IMR-90 (cell line): ENCODE data around the gene RRP36. TPM values are rescaled to one million over a fixed set of nuclear protein-coding genes. Genes with fewer than 3 reads are reported as not detected.

Experiments used
- ATAC-seq: fragments of 200-7000 bp; cut with Tn5 transposase; 2 replicates; pipeline ENCODE4 v1.9.1; 2020; ENCODE audit warnings: low read depth, mild to moderate bottlenecking, moderate library complexity
- BruUV-seq: library from RNA; stranded (reverse); fragments of 400-500 nt; replicated peaks from 2 replicates; lab custom pipeline; 2021; lab: Mats Ljungman, UMichigan
- CTCF ChIA-PET: fragments of 300-600 bp; formaldehyde crosslinking; extraction: SDS; loops from one replicate; lab custom pipeline; 2021; ENCODE audit warnings: antibody characterized with exemption; lab: Yijun Ruan, JAX
- POLR2A ChIA-PET: fragments of 300-600 bp; sonication (Branson Sonifier 250); formaldehyde crosslinking; loops from one replicate; lab custom pipeline; 2022; ENCODE audit warnings: antibody characterized with exemption; ENCODE audit not compliant: unreplicated experiment; lab: Charles Lee
- DNase-seq: peaks from one replicate; pipeline ENCODE4 v3.0.0; 2013
- H2AFZ ChIP-seq: replicated peaks from 2 replicates; pipeline ENCODE3; 2013; ENCODE audit warnings: low read length, mild to moderate bottlenecking; ENCODE audit not compliant: poor library complexity
- H2AK5ac ChIP-seq: 2 replicates; pipeline ENCODE4 v1.6.1; 2013; ENCODE audit warnings: low read depth, low read length, inconsistent platforms
- H2AK9ac ChIP-seq: replicated peaks from 2 replicates; pipeline ENCODE3; 2013; ENCODE audit warnings: mild to moderate bottlenecking, low read depth, low read length, moderate library complexity; ENCODE audit not compliant: poor library complexity
- H2BK120ac ChIP-seq: 2 replicates; pipeline ENCODE4 v1.6.1; 2013; ENCODE audit warnings: low read depth, low read length, inconsistent platforms
- H2BK15ac ChIP-seq: 3 replicates; pipeline ENCODE4 v1.6.1; 2013; ENCODE audit warnings: low read depth, low read length, inconsistent platforms
- H2BK20ac ChIP-seq: 2 replicates; pipeline ENCODE4 v1.6.1; 2013; ENCODE audit warnings: low read depth, mild to moderate bottlenecking, inconsistent platforms, low read length, moderate library complexity
- H2BK5ac ChIP-seq: 2 replicates; pipeline ENCODE4 v1.6.1; 2013; ENCODE audit warnings: mild to moderate bottlenecking, low read depth, low read length, inconsistent platforms; ENCODE audit not compliant: poor library complexity, severe bottlenecking
- H3K14ac ChIP-seq: replicated peaks from 2 replicates; pipeline ENCODE4 v1.6.1; 2013; ENCODE audit warnings: low read depth, low read length, inconsistent platforms
- H3K18ac ChIP-seq: 2 replicates; pipeline ENCODE4 v1.6.1; 2013; ENCODE audit warnings: low read depth, low read length, control low read depth
- H3K23ac ChIP-seq: 2 replicates; pipeline ENCODE4 v1.6.1; 2013; ENCODE audit warnings: low read depth, low read length, inconsistent platforms
- H3K27ac ChIP-seq: 2 replicates; pipeline ENCODE4 v1.5.1; 2013; ENCODE audit warnings: mild to moderate bottlenecking, control low read depth, low read length; ENCODE audit not compliant: insufficient read depth
- H3K27me3 ChIP-seq: 2 replicates; pipeline ENCODE4 v1.6.1; 2013; ENCODE audit warnings: low read length; ENCODE audit not compliant: control insufficient read depth, insufficient read depth
- H3K36me3 ChIP-seq: 2 replicates; pipeline ENCODE4 v1.6.1; 2013; ENCODE audit warnings: low read length, mixed read lengths; ENCODE audit not compliant: control insufficient read depth, insufficient read depth
- H3K4ac ChIP-seq: 2 replicates; pipeline ENCODE4 v1.6.1; 2013; ENCODE audit warnings: low read depth, low read length, inconsistent platforms
- H3K4me1 ChIP-seq: 2 replicates; pipeline ENCODE4 v1.6.1; 2013; ENCODE audit warnings: low read length, mixed read lengths; ENCODE audit not compliant: control insufficient read depth, insufficient read depth
- H3K4me2 ChIP-seq: 2 replicates; pipeline ENCODE4 v1.6.1; 2013; ENCODE audit warnings: low read depth, mild to moderate bottlenecking, control low read depth, low read length, moderate library complexity
- H3K4me3 ChIP-seq: 2 replicates; pipeline ENCODE4 v1.5.1; 2013; ENCODE audit warnings: low read depth, mild to moderate bottlenecking, control low read depth, low read length, moderate library complexity; ENCODE audit not compliant: insufficient read depth
- H3K56ac ChIP-seq: 2 replicates; pipeline ENCODE4 v1.6.1; 2013; ENCODE audit warnings: low read length, inconsistent platforms; ENCODE audit not compliant: insufficient read depth; ENCODE audit errors: extremely low read depth
- H3K79me1 ChIP-seq, 2 experiments: 2 replicates each; pipeline ENCODE4 v1.6.1; 2013; ENCODE audit warnings: low read length in 2 of 2, inconsistent platforms in 1 of 2, low read depth in 1 of 2
- H3K9ac ChIP-seq: 2 replicates; pipeline ENCODE4 v1.6.1; 2013; ENCODE audit warnings: low read depth, low read length, control low read depth
- H3K9me1 ChIP-seq: 2 replicates; pipeline ENCODE4 v1.6.1; 2013; ENCODE audit warnings: low read length, inconsistent platforms; ENCODE audit not compliant: insufficient read depth
- H3K9me3 ChIP-seq: 2 replicates; pipeline ENCODE4 v1.6.1; 2013; ENCODE audit warnings: low read length; ENCODE audit not compliant: control insufficient read depth, insufficient read depth
- H4K20me1 ChIP-seq: 2 replicates; pipeline ENCODE4 v1.6.1; 2013; ENCODE audit warnings: low read length, inconsistent platforms; ENCODE audit not compliant: insufficient read depth
- H4K5ac ChIP-seq: 2 replicates; pipeline ENCODE4 v1.6.1; 2013; ENCODE audit warnings: mild to moderate bottlenecking, low read depth, low read length, control low read depth
- H4K8ac ChIP-seq, 2 experiments: 2 replicates each; pipeline ENCODE4 v1.6.1; 2013; ENCODE audit warnings: low read depth in 2 of 2, low read length in 2 of 2, control low read depth in 1 of 2, inconsistent platforms in 1 of 2
- H4K91ac ChIP-seq: 2 replicates; pipeline ENCODE4 v1.6.1; 2013; ENCODE audit warnings: low read depth, low read length, inconsistent platforms; ENCODE audit not compliant: insufficient read depth
- BHLHE40 ChIP-seq: fragments of 150-350 bp; IDR thresholded peaks from 2 replicates; pipeline ENCODE4 v1.6.1; 2016; ENCODE audit warnings: mild to moderate bottlenecking, low read depth, low read length
- CEBPB ChIP-seq: IDR thresholded peaks from 2 replicates; pipeline ENCODE4 v1.6.1; 2012; ENCODE audit warnings: low read depth, low read length, improper control_type of control experiment
- MAZ ChIP-seq: IDR thresholded peaks from 2 replicates; pipeline ENCODE4 v1.6.1; 2012; ENCODE audit warnings: low read depth, mild to moderate bottlenecking, low read length, improper control_type of control experiment, moderate library complexity, borderline replicate concordance
- RAD21 ChIP-seq: IDR thresholded peaks from 2 replicates; pipeline ENCODE4 v1.6.1; 2012; ENCODE audit warnings: low read length, improper control_type of control experiment
- RCOR1 ChIP-seq: IDR thresholded peaks from 2 replicates; pipeline ENCODE4 v1.6.1; 2012; ENCODE audit warnings: mild to moderate bottlenecking, low read length, improper control_type of control experiment; ENCODE audit not compliant: insufficient replicate concordance
- SMC3 ChIP-seq: fragments of 150-350 bp; IDR thresholded peaks from 2 replicates; pipeline ENCODE4 v1.6.1; 2016; ENCODE audit warnings: low read depth, mild to moderate bottlenecking, antibody characterized with exemption, low read length, moderate library complexity
- WGBS, 2 experiments: methylation state at CpG; one replicate each; pipeline versions ENCODE4 v1.1.5 to v1.1.7; 2013; ENCODE audit warnings: missing lambda C conversion rate in 2 of 2; ENCODE audit not compliant: insufficient read length in 1 of 2; ENCODE audit errors: extremely low coverage in 2 of 2; 5-methylcytosine and 5-hydroxymethylcytosine counted together
- dilution Hi-C: fragments of 300-500 bp; cut with HindIII; formaldehyde crosslinking; loops from one replicate; pipeline ENCODE4 v1.14.3; 2018; ENCODE audit warnings: low sequenced_read_pairs; ENCODE audit not compliant: unreplicated experiment
- in situ Hi-C: fragments of 300-500 bp; cut with MboI; formaldehyde crosslinking; loops from 3 replicates; pipeline ENCODE4 v1.14.3; 2019; ENCODE audit warnings: low sequenced_read_pairs, inconsistent platforms, mixed read lengths
- intact Hi-C: fragments of 100-400 bp; cut with micrococcal nuclease; formaldehyde crosslinking; loops from 2 replicates; pipeline ENCODE4 v1.10.0; 2022
- polyA plus RNA-seq, 3 experiments: library from polyadenylated mRNA; depleted of rRNA; stranded (reverse); fragments of >200 nt; gene quantifications; 2 replicates each; pipeline ENCODE4 v1.2.3, GENCODE V29; 2012; ENCODE audit warnings: low replicate concordance in 1 of 3
- total RNA-seq: library from RNA; depleted of rRNA; stranded (reverse); fragments of >200 nt; gene quantifications from 2 replicates; pipeline ENCODE4 v1.2.3, GENCODE V29; 2012

The RRP36 gene
- total and polyA plus RNA-seq, 2 of the 4 experiments (the other 2 are of a cell fraction): 54.3 to 106 TPM

DNA sequence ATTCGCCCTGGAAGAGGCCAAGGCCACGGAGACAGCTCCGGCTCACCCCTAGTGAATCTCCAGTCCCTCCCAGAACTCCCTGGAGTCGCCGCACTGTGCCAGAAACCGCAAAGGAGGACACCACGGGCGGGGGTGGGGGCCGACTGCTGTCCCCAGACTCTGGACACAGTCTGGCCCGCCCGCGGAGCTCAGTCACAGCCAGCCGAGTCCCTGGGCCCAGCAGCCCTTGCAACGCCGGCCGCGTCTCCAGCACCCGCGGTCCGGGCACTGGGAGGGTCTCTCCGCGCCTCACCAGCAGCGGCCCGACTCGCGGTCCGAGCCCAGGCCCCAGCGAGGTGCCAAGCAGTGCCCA lies 43.0 kb upstream of the RRP36 start:
- peaks cover 9% of the 10 kb centered on the region for H3K36me3 ChIP-seq
- dilution Hi-C loops: no loop called here
- no peaks in the 10 kb centered on the region for H3K27me3 ChIP-seq
- no peak overlapping the region for H4K5ac ChIP-seq
- H3K14ac ChIP-seq: peak overlapping the region; percentile 94; the same call in 1 of the 2 replicates
- no peak for TF ChIP-seq SMC3
- no peak for TF ChIP-seq RCOR1
- TF ChIP-seq CEBPB: no peak
- no peak for TF ChIP-seq BHLHE40
- TF ChIP-seq RAD21: no peak
- TF ChIP-seq MAZ: no peak
- H3K9ac ChIP-seq: peak overlapping the region; percentile 95
- peaks cover 5% of the 10 kb centered on the region for H3K4me1 ChIP-seq
- BruUV-seq: no TSS peak
- H2BK120ac ChIP-seq: no peak overlapping the region
- peak overlapping the region; percentile 75 for H2AK5ac ChIP-seq
- intact Hi-C loops: loop anchor here (2.0 to 5.0 kb wide), 2 partner anchors 50 to 76 kb away; partner anchors contain the start of gene CNPY3
- H2AFZ ChIP-seq: peak overlapping the region; percentile 94
- ATAC-seq (peak; percentile 44), DNase-seq (no peak)
- H3K4me2 ChIP-seq: peak overlapping the region; percentile 92
- H3K79me1 ChIP-seq: peaks cover 9 to 47% of the 10 kb centered on the region in 2 experiments
- H2BK15ac ChIP-seq: no peak overlapping the region
- ChIA-PET POLR2A (interaction anchor here (0.6 kb wide), 1 partner anchor 49 kb away, joined by 4 read pairs; the partner anchor contains the start of gene CNPY3), CTCF (no interaction called here)
- no peaks in the 10 kb centered on the region for H3K9me3 ChIP-seq
- peak overlapping the region; percentile 75 for H2BK5ac ChIP-seq
- H4K8ac ChIP-seq: peak overlapping the region in 1 of 2 experiments; percentile 61; a peak in 1 of 4 replicates
- H3K4ac ChIP-seq: peak overlapping the region; percentile 60
- H3K9me1 ChIP-seq: peaks cover 15% of the 10 kb centered on the region
- in situ Hi-C loops: loop anchor here (5.0 kb wide), 1 partner anchor 46 kb away; no protein-coding TSS in a partner anchor
- H3K18ac ChIP-seq: no peak overlapping the region
- H4K91ac ChIP-seq: 0 out of 2 replicates have a peak overlapping the region, but pooled peaks have one; percentile 6
- no peak overlapping the region; the same call in 1 of the 2 replicates for H2BK20ac ChIP-seq
- peak overlapping the region; percentile 68 for H3K4me3 ChIP-seq
- 0 out of 2 replicates have a peak, but pooled peaks cover 5% of the 10 kb centered on the region for H4K20me1 ChIP-seq
- H3K27ac ChIP-seq: peak overlapping the region; percentile 83
- WGBS, 2 experiments: 0% methylated on average over 9 of the region's 28 CpGs; no CpG with 5 or more reads in 1 of the 2 experiments
- H2AK9ac ChIP-seq: peak overlapping the region; percentile 99
- H3K23ac ChIP-seq: peak overlapping the region; percentile 93
- peak overlapping the region; percentile 43; the same call in 1 of the 2 replicates for H3K56ac ChIP-seq
